K562 (cell line): ENCODE measurements around the gene SGIP1. TPM values are rescaled to one million over a fixed set of nuclear protein-coding genes. Genes with fewer than 3 reads are reported as not detected.

Source experiments
- ATAC-seq: fragments of 200-7000 bp; cut with Tn5 transposase; 3 replicates; pipeline ENCODE4 v1.9.1; 2020; ENCODE audit warnings: moderate library complexity
- BruUV-seq: library from RNA; stranded (reverse); fragments of 400-500 nt; replicated peaks from 2 replicates; lab custom pipeline; 2021; lab: Mats Ljungman, UMichigan
- CTCF ChIA-PET: fragments of 300-600 bp; formaldehyde crosslinking; extraction: SDS; loops from one replicate; lab custom pipeline; 2021; ENCODE audit warnings: low intra/inter-chr PET ratio; lab: Yijun Ruan, JAX
- POLR2A ChIA-PET: fragments of 300-600, 350-650 bp; sonication (Branson Sonifier 250); formaldehyde crosslinking; extraction: SDS; loops from one replicate; lab custom pipeline; 2021; ENCODE audit warnings: antibody characterized with exemption, inconsistent platforms; lab: Yijun Ruan, JAX
- DNase-seq, 4 experiments: peaks; one replicate each; pipeline versions ENCODE4 v3.0.0 to v3.0.0-alpha.2; 2011 to 2018; ENCODE audit warnings: low spot score in 3 of 4, mixed read lengths in 3 of 4; ENCODE audit errors: extremely low read depth in 1 of 4
- FAIRE-seq: peaks from 2 replicates; lab custom pipeline; 2011; peaks lifted over from hg19 to GRCh38; lab: Jason Lieb, UNC
- H2AFZ ChIP-seq: 2 replicates; pipeline ENCODE4 v1.6.0; 2011; ENCODE audit warnings: low read depth, low read length, control low read depth, inconsistent platforms
- H3K27ac ChIP-seq: fragments of 200-600 bp; 3 replicates; pipeline ENCODE4 v1.8.0; 2011; ENCODE audit warnings: low read depth, mild to moderate bottlenecking, control low read depth, inconsistent platforms, low read length, moderate library complexity, mixed read lengths; ENCODE audit errors: extremely low read depth
- H3K27me3 ChIP-seq, 2 experiments: fragments of 300-600 bp in 1 of 2; 2 replicates in 1 of 2; 3 replicates in 1 of 2; pipeline versions ENCODE4 v1.6.0 to v1.8.0; 2011; ENCODE audit warnings: inconsistent platforms in 2 of 2, low read length in 2 of 2, mild to moderate bottlenecking in 1 of 2, mixed read lengths in 1 of 2, moderate library complexity in 1 of 2; ENCODE audit not compliant: control insufficient read depth in 2 of 2, insufficient read depth in 2 of 2
- H3K36me3 ChIP-seq: fragments of 300-600 bp; 3 replicates; pipeline ENCODE4 v1.8.0; 2011; ENCODE audit warnings: mild to moderate bottlenecking, low read length, inconsistent platforms; ENCODE audit not compliant: control insufficient read depth, insufficient read depth
- H3K4me1 ChIP-seq, 2 experiments: fragments of 200-600 bp in 1 of 2; replicated peaks in 1 of 2; 2 replicates in 1 of 2; 3 replicates in 1 of 2; pipeline versions ENCODE4 v1.5.1 to v1.8.0; 2011; ENCODE audit warnings: inconsistent platforms in 2 of 2, low read length in 2 of 2, mild to moderate bottlenecking in 1 of 2, mixed read lengths in 1 of 2, moderate library complexity in 1 of 2; ENCODE audit not compliant: control insufficient read depth in 2 of 2, insufficient read depth in 2 of 2
- H3K4me2 ChIP-seq: 2 replicates; pipeline ENCODE4 v1.6.1; 2011; ENCODE audit warnings: low read length, control low read depth, inconsistent platforms, mixed read lengths; ENCODE audit not compliant: insufficient read depth
- H3K4me3 ChIP-seq: fragments of 200-600 bp; sonication (generic), shearing (Covaris generic); 2 replicates; pipeline ENCODE4 v1.5.1; 2016; ENCODE audit warnings: control low read depth, inconsistent platforms
- H3K79me2 ChIP-seq: fragments of 200-600 bp; 3 replicates; pipeline ENCODE4 v1.8.0; 2011; ENCODE audit warnings: low read length, inconsistent platforms; ENCODE audit not compliant: control insufficient read depth, insufficient read depth
- H3K9ac ChIP-seq, 2 experiments: 2 replicates each; pipeline versions ENCODE4 v1.6.0 to v1.6.1; 2011; ENCODE audit warnings: low read depth in 2 of 2, low read length in 2 of 2, control low read depth in 1 of 2, inconsistent platforms in 1 of 2, mild to moderate bottlenecking in 1 of 2, mixed read lengths in 1 of 2; ENCODE audit not compliant: insufficient read depth in 1 of 2
- H3K9me1 ChIP-seq: one replicate; pipeline ENCODE4 v1.6.0; 2011; ENCODE audit warnings: inconsistent platforms, mild to moderate bottlenecking, low read length, moderate library complexity; ENCODE audit not compliant: control insufficient read depth, insufficient read depth
- H3K9me3 ChIP-seq: replicated peaks from 2 replicates; pipeline ENCODE4 v1.5.1; 2011; ENCODE audit warnings: low read depth, low read length, inconsistent platforms; ENCODE audit not compliant: control insufficient read depth, insufficient read depth
- H4K20me1 ChIP-seq: replicated peaks from 2 replicates; pipeline ENCODE4 v1.6.1; 2011; ENCODE audit warnings: low read length, inconsistent platforms, mixed read lengths; ENCODE audit not compliant: control insufficient read depth, insufficient read depth
- CBX1 ChIP-seq: sonication (generic); IDR thresholded peaks from 2 replicates; pipeline ENCODE4 v1.6.1; 2016; ENCODE audit warnings: antibody characterized with exemption, low read depth, mild to moderate bottlenecking
- CEBPG ChIP-seq, 3 experiments: fragments of 200-800 bp in 1 of 3; sonication (Bioruptor generic) in 1 of 3; sonication (generic) in 1 of 3; formaldehyde crosslinking in 1 of 3; IDR thresholded peaks in 2 of 3; conservative IDR thresholded peaks in 1 of 3; 2 replicates each; pipeline versions ENCODE4 v1.6.1 to v1.8.0; 2016 to 2022; ENCODE audit warnings: missing compliant biosample characterization in 2 of 3, missing genetic modification characterization in 2 of 3, mild to moderate bottlenecking in 1 of 3, missing genetic modification reagents in 1 of 3
- FOSL1 ChIP-seq: fragments of 200-800 bp; sonication (Bioruptor generic); conservative IDR thresholded peaks from 2 replicates; pipeline ENCODE4 v1.6.1; 2016; ENCODE audit warnings: missing genetic modification characterization, missing compliant biosample characterization
- JUN ChIP-seq, 2 experiments: sonication (generic) in 1 of 2; formaldehyde crosslinking in 1 of 2; IDR thresholded peaks; 2 replicates each; pipeline versions ENCODE4 v1.6.1 to v1.8.0; 2012 to 2022; ENCODE audit warnings: borderline replicate concordance in 2 of 2, mild to moderate bottlenecking in 2 of 2, improper control_type of control experiment in 1 of 2, low read depth in 1 of 2, low read length in 1 of 2, missing genetic modification reagents in 1 of 2
- MEIS2 ChIP-seq: fragments of 450-650 bp; IDR thresholded peaks from 2 replicates; pipeline ENCODE4 v1.6.1; 2014; ENCODE audit warnings: mild to moderate bottlenecking; ENCODE audit not compliant: partially characterized antibody
- ZNF282 ChIP-seq: sonication (generic); formaldehyde crosslinking; IDR thresholded peaks from 2 replicates; pipeline ENCODE4 v1.8.1; 2023; ENCODE audit warnings: missing genetic modification reagents
- ZNF75A ChIP-seq: fragments of 450-650 bp; formaldehyde crosslinking; IDR thresholded peaks from 2 replicates; pipeline ENCODE4 v1.4.0; 2020; ENCODE audit warnings: mild to moderate bottlenecking
- WGBS: fragments of 100-300 bp; shearing (Covaris generic); methylation state at CpG from one replicate; pipeline ENCODE4 v1.1.6; 2016; ENCODE audit warnings: low coverage, mixed read lengths; ENCODE audit not compliant: insufficient coverage; ENCODE audit errors: missing lambda C conversion rate; 5-methylcytosine and 5-hydroxymethylcytosine counted together
- in situ Hi-C: fragments of 300-500 bp; cut with MboI; formaldehyde crosslinking; loops from 4 replicates; pipeline ENCODE4 v1.15.0; 2018; ENCODE audit warnings: inconsistent platforms, mixed read lengths
- intact Hi-C: fragments of 100-400 bp; cut with micrococcal nuclease; formaldehyde crosslinking; loops from 2 replicates; pipeline ENCODE4 v1.14.2; 2022
- polyA plus RNA-seq, 8 experiments: library from polyadenylated mRNA; depleted of rRNA in 4 of 8; stranded (reverse) in 5 of 8; unstranded in 3 of 8; fragments of >200 nt; fragmentation: Nextera tagmentation in 2 of 8; fragmentation: Illumina TruSeq in 1 of 8; extraction: Ambion mirVana in 2 of 8; extraction: Trizol in 1 of 8; gene quantifications; 2 replicates each; pipeline versions ENCODE4 v1.2.1 to v1.2.3, GENCODE V29; 2011 to 2014; ENCODE audit warnings: inconsistent platforms in 1 of 8, missing spikeins in 1 of 8
- total RNA-seq, 7 experiments: library from RNA; depleted of rRNA in 6 of 7; stranded (reverse); fragments of >200 nt in 6 of 7; fragmentation: Illumina TruSeq in 2 of 7; extraction: Trizol in 2 of 7; gene quantifications; 2 replicates each; pipeline versions ENCODE4 v1.2.1 to v1.2.3, GENCODE V29; 2011 to 2021; ENCODE audit warnings: low replicate concordance in 1 of 7
- TF ChIP-seq, protein P1 (sequence below): fragments of 450-650 bp; formaldehyde crosslinking; IDR thresholded peaks from 2 replicates; pipeline ENCODE4 v1.4.0; 2022; ENCODE audit warnings: missing genetic modification characterization
- TF ChIP-seq, protein P2 (sequence below): fragments of 450-650 bp; conservative IDR thresholded peaks from 2 replicates; pipeline ENCODE4 v1.6.1; 2016; ENCODE audit warnings: missing genetic modification characterization, low read depth, mild to moderate bottlenecking, missing compliant biosample characterization, moderate library complexity
- TF ChIP-seq, protein P3 (sequence below): fragments of 250-450 bp; sonication (Bioruptor Pico); IDR thresholded peaks from 2 replicates; pipeline ENCODE4 v1.5.0; 2020; ENCODE audit warnings: mild to moderate bottlenecking
- TF ChIP-seq, protein P4 (sequence below), 2 experiments: fragments of 250-450 bp in 1 of 2; fragments of 450-650 bp in 1 of 2; sonication (Bioruptor Pico) in 1 of 2; IDR thresholded peaks; 2 replicates each; pipeline versions ENCODE4 v1.6.1 to v1.8.0; 2016 to 2021; ENCODE audit warnings: mild to moderate bottlenecking in 2 of 2, moderate library complexity in 2 of 2, missing compliant biosample characterization in 1 of 2, missing genetic modification characterization in 1 of 2
- TF ChIP-seq, protein P5 (sequence below): IDR thresholded peaks from 3 replicates; pipeline ENCODE4 v1.6.1; 2011; ENCODE audit warnings: borderline replicate concordance, mild to moderate bottlenecking, moderate library complexity; ENCODE audit not compliant: insufficient read length; ENCODE audit errors: extremely low read depth

Gene SGIP1
- total and polyA plus RNA-seq, 9 of the 15 experiments (the other 6 are each of a cell fraction or from before 2014, with no cell fraction given) = 0.07 to 0.35 TPM; not detected in 7

DNA sequence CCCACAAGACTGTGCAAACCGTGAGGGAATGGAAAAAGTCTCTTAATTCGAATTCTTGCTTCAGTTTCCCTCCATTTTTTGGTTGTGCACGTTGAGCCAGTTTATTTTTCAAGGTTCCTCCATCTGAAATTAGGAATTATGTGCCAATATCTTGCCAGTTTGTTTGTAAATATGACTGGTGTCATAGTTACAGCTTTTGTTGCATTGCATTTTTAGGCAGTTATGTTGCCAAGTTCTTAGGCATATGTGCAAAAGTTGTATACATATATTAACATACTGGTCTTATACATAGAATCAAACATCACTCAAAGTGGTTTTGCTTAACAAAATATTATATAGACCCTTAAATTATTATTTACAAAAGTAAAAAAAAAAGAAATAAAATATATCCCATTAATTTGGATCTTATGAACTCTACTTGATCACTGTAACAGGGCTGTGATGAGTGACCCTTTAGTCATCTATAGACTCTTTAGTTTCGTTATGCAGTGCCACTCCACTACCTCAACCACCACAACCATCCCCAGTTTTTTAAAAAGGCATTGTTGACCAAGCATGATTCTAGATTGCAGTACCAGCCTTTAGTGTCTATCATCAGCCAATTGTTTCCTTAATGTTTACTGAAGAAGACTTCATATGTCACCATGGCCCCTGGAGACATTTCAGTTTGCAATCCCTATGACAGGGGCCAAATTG, 197.4 kb downstream of the SGIP1 start:
- ChIA-PET POLR2A (no interaction called here), CTCF (no interaction called here)
- DNase-seq = no peak
- no peak for FAIRE-seq
- H3K4me1 ChIP-seq = no peaks in the 10 kb centered on the region
- intact Hi-C loops (no loop called here), in situ Hi-C loops (no loop called here)
- no peaks in the 10 kb centered on the region for H4K20me1 ChIP-seq
- no peak overlapping the region for H3K4me2 ChIP-seq
- no peak for ATAC-seq
- H3K9me3 ChIP-seq = no peaks in the 10 kb centered on the region
- no peaks in the 10 kb centered on the region for H3K79me2 ChIP-seq
- H3K27ac ChIP-seq = no peak overlapping the region
- H3K4me3 ChIP-seq = no peak overlapping the region
- no peak overlapping the region for H3K9ac ChIP-seq
- WGBS = 0% methylated on average over 4 of the region's 4 CpGs
- no peak overlapping the region for H2AFZ ChIP-seq
- no peaks in the 10 kb centered on the region for H3K27me3 ChIP-seq
- no peaks in the 10 kb centered on the region for H3K36me3 ChIP-seq
- BruUV-seq = no TSS peak
- H3K9me1 ChIP-seq = no peaks in the 10 kb centered on the region
- TF ChIP-seq ZNF75A = no peak
- TF ChIP-seq MEIS2 = no peak
- no peak for TF ChIP-seq CEBPG (CRISPR knock-in tag; IDR thresholded peaks at IDR 0.05)
- TF ChIP-seq CEBPG (tag; conservative IDR thresholded peaks at IDR 0.05 in 1 of 2, IDR thresholded peaks at IDR 0.05 in 1 of 2) = no peak
- no peak for TF ChIP-seq JUN (IDR thresholded peaks at IDR 0.05; ENCODE audit: borderline replicate concordance, low read depth, low read length)
- TF ChIP-seq JUN (CRISPR knock-in tag; IDR thresholded peaks at IDR 0.05; ENCODE audit: borderline replicate concordance) = no peak
- TF ChIP-seq, protein P1, sequence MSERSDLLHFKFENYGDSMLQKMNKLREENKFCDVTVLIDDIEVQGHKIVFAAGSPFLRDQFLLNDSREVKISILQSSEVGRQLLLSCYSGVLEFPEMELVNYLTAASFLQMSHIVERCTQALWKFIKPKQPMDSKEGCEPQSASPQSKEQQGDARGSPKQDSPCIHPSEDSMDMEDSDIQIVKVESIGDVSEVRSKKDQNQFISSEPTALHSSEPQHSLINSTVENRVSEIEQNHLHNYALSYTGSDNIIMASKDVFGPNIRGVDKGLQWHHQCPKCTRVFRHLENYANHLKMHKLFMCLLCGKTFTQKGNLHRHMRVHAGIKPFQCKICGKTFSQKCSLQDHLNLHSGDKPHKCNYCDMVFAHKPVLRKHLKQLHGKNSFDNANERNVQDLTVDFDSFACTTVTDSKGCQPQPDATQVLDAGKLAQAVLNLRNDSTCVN (CRISPR knock-in tag) = no peak
- TF ChIP-seq FOSL1 (tag) = no peak
- TF ChIP-seq, protein P2, sequence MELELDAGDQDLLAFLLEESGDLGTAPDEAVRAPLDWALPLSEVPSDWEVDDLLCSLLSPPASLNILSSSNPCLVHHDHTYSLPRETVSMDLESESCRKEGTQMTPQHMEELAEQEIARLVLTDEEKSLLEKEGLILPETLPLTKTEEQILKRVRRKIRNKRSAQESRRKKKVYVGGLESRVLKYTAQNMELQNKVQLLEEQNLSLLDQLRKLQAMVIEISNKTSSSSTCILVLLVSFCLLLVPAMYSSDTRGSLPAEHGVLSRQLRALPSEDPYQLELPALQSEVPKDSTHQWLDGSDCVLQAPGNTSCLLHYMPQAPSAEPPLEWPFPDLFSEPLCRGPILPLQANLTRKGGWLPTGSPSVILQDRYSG (tag) = no peak
- TF ChIP-seq, protein P3, sequence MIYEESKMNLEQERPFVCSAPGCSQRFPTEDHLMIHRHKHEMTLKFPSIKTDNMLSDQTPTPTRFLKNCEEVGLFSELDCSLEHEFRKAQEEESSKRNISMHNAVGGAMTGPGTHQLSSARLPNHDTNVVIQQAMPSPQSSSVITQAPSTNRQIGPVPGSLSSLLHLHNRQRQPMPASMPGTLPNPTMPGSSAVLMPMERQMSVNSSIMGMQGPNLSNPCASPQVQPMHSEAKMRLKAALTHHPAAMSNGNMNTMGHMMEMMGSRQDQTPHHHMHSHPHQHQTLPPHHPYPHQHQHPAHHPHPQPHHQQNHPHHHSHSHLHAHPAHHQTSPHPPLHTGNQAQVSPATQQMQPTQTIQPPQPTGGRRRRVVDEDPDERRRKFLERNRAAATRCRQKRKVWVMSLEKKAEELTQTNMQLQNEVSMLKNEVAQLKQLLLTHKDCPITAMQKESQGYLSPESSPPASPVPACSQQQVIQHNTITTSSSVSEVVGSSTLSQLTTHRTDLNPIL (CRISPR knock-in tag) = no peak
- no peak for TF ChIP-seq ZNF282
- TF ChIP-seq, protein P4, sequence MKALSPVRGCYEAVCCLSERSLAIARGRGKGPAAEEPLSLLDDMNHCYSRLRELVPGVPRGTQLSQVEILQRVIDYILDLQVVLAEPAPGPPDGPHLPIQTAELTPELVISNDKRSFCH (CRISPR knock-in tag; IDR thresholded peaks at IDR 0.05) = no peak
- TF ChIP-seq, protein P4 (tag; IDR thresholded peaks at IDR 0.05) = no peak
- TF ChIP-seq, protein P5, sequence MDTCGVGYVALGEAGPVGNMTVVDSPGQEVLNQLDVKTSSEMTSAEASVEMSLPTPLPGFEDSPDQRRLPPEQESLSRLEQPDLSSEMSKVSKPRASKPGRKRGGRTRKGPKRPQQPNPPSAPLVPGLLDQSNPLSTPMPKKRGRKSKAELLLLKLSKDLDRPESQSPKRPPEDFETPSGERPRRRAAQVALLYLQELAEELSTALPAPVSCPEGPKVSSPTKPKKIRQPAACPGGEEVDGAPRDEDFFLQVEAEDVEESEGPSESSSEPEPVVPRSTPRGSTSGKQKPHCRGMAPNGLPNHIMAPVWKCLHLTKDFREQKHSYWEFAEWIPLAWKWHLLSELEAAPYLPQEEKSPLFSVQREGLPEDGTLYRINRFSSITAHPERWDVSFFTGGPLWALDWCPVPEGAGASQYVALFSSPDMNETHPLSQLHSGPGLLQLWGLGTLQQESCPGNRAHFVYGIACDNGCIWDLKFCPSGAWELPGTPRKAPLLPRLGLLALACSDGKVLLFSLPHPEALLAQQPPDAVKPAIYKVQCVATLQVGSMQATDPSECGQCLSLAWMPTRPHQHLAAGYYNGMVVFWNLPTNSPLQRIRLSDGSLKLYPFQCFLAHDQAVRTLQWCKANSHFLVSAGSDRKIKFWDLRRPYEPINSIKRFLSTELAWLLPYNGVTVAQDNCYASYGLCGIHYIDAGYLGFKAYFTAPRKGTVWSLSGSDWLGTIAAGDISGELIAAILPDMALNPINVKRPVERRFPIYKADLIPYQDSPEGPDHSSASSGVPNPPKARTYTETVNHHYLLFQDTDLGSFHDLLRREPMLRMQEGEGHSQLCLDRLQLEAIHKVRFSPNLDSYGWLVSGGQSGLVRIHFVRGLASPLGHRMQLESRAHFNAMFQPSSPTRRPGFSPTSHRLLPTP = no peak
- TF ChIP-seq CBX1 = no peak
